ENCODE measurements around the gene TOMM6.

The TOMM6 gene

GRCh38 chr6:41823178-41823577 lies 35.7 kb downstream of the TOMM6 start:
- ATAC-seq, result no peak
- TF ChIP-seq ZNF70 (CRISPR knock-in tag; IDR thresholded peaks at IDR 0.05), result no peak
- TF ChIP-seq ZC3H10 (CRISPR knock-in tag; IDR thresholded peaks at IDR 0.05), result no peak
- no peak for TF ChIP-seq ZFP30 (CRISPR knock-in tag; IDR thresholded peaks at IDR 0.05)
- no peak for TF ChIP-seq ISL1 (CRISPR knock-in tag; IDR thresholded peaks at IDR 0.05)
- no peak for TF ChIP-seq ESRRG (CRISPR knock-in tag; IDR thresholded peaks at IDR 0.05)
- TF ChIP-seq CSDC2 (CRISPR knock-in tag; IDR thresholded peaks at IDR 0.05), result no peak
- TF ChIP-seq CSRNP3 (CRISPR knock-in tag; IDR thresholded peaks at IDR 0.05), result no peak
- TF ChIP-seq ARNTL (CRISPR knock-in tag; IDR thresholded peaks at IDR 0.05; ENCODE audit: borderline replicate concordance, low read depth), result no peak
- no peak for TF ChIP-seq CREB5 (CRISPR knock-in tag; IDR thresholded peaks at IDR 0.05; ENCODE audit: low read depth)
- TF ChIP-seq OSR1 (CRISPR knock-in tag; IDR thresholded peaks at IDR 0.05), result no peak
- no peak for TF ChIP-seq RARB (CRISPR knock-in tag; IDR thresholded peaks at IDR 0.05)
- TF ChIP-seq POU6F1 (CRISPR knock-in tag; IDR thresholded peaks at IDR 0.05; ENCODE audit: borderline replicate concordance, low read depth), result no peak
- TF ChIP-seq TSHZ2 (CRISPR knock-in tag; IDR thresholded peaks at IDR 0.05), result no peak
- no peak for TF ChIP-seq PPARA (CRISPR knock-in tag; IDR thresholded peaks at IDR 0.05; ENCODE audit: borderline replicate concordance)
- TF ChIP-seq ZFP3 (CRISPR knock-in tag; IDR thresholded peaks at IDR 0.05), result no peak
- TF ChIP-seq ZNF565 (CRISPR knock-in tag; conservative IDR thresholded peaks at IDR 0.05; ENCODE audit: low read depth), result no peak
- TF ChIP-seq GLIS3 (CRISPR knock-in tag; IDR thresholded peaks at IDR 0.05), result no peak
- TF ChIP-seq ZNF8 (CRISPR knock-in tag; IDR thresholded peaks at IDR 0.05), result no peak
- no peak for TF ChIP-seq SNAI2 (CRISPR knock-in tag; IDR thresholded peaks at IDR 0.05)

GRCh38 chr6:41824571-41825569 lies 37.4 kb downstream of the TOMM6 start:
- no peak for TF ChIP-seq PATZ1 (CRISPR knock-in tag; IDR thresholded peaks at IDR 0.05; ENCODE audit: borderline replicate concordance)
- TF ChIP-seq ARNTL (CRISPR knock-in tag; IDR thresholded peaks at IDR 0.05; ENCODE audit: borderline replicate concordance, low read depth), result no peak
- no peak for TF ChIP-seq CSRNP3 (CRISPR knock-in tag; IDR thresholded peaks at IDR 0.05)
- TF ChIP-seq ESRRG (CRISPR knock-in tag; IDR thresholded peaks at IDR 0.05), result no peak
- no peak for TF ChIP-seq TOX (CRISPR knock-in tag; IDR thresholded peaks at IDR 0.05; ENCODE audit: borderline replicate concordance)
- no peak for TF ChIP-seq PPARA (CRISPR knock-in tag; IDR thresholded peaks at IDR 0.05; ENCODE audit: borderline replicate concordance)
- no peak for TF ChIP-seq GLIS3 (CRISPR knock-in tag; IDR thresholded peaks at IDR 0.05)
- no peak for TF ChIP-seq SNAI2 (CRISPR knock-in tag; IDR thresholded peaks at IDR 0.05)
- TF ChIP-seq RARB (CRISPR knock-in tag; IDR thresholded peaks at IDR 0.05), result no peak
- ATAC-seq, result peak; percentile 77

Measured in SK-N-SH treated with all-trans-retinoic acid at 6 μM for 48 hours (cell line).